NCI-H2107 treated with DMSO at 0.1 percent for 48 hours (cell line): Measurements from ENCODE around the gene METTL15.
"Not testable (repeated sequence)": the region's sequence is repeated elsewhere in the genome, so short reads cannot be mapped to it uniquely, and the experiment has no call there.

Source experiments
- DNase-seq: peaks from one replicate; lab custom pipeline; 2025; ENCODE audit not compliant: unreplicated experiment; lab: John Stamatoyannopoulos, UW

METTL15 gene

GRCh38 chr11:28195449-28195848, 87.3 kb downstream of the METTL15 start:
- DNase-seq = no peak

- no peak for DNase-seq
These were observed 101.7 kb downstream of the METTL15 start for GRCh38 chr11:28209906-28210305.

DNA sequence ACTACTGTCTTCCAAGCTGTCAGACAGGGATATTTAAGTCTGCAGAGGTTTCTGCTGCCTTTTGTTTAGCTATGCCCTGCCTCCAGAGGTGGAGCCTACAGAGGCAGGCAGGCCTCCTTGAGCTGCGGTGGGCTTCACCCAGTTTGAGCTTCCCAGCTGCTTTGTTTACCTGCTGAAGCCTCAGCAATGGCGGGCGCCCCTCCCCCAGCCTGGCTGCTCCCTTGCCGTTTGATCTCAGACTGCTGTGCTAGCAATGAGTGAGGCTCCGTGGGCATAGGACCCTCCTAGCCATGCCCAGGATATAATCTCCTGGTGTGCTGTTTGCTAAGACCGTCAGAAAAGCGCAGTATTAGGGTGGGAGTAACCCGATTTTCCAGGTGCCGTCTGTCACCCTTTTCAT, 113.9 kb downstream of the METTL15 start:
- not testable (repeated sequence) for DNase-seq

GRCh38 chr11:28223577-28223976, 115.4 kb downstream of the METTL15 start:
- DNase-seq = no peak

GRCh38 chr11:28223994-28224393, 115.8 kb downstream of the METTL15 start:
- DNase-seq = no peak

DNA sequence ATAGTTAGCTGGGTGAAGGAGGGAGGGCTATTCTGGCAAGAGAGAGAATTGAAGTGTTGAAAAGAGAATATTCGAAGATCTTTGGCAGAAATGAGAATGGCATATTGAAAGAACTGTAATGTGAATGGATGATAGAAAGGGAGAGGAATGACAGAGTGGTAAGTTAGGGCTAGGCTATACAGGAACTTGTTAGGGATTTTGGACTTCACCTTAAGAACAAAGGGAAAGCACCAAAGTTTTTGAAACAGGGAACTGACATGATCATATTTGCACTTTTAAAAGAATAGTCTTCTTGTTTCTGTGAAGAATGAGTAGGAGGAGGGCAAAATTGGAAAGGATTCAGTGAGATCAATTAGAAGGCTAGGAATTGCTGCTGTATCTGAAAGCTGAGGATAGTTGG, 119.3 kb downstream of the METTL15 start:
- no peak for DNase-seq

GRCh38 chr11:28228196-28228895, 120.2 kb downstream of the METTL15 start:
- DNase-seq = no peak

DNA sequence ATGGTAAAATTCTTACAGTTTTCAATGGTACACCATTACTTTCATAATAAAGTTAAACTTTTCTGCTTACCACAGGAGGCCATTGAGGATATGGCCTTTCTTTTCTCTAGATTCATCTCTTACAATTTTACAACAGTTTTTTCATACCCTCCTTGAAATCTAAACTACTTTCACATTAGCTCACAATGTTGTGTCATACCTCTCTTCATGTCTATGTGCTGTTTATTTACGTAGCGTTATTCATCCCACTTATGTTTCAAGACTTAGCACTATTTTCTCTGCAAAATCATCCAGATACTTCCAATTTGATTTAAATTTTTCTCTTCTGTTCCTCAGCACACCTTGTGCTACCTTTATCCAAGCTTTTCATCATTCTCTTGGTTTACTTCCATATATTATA, 123.3 kb downstream of the METTL15 start:
- no peak for DNase-seq

- no peak for DNase-seq
These were observed 124.5 kb downstream of the METTL15 start for GRCh38 chr11:28232649-28233048.

GRCh38 chr11:28241760-28242159, 133.6 kb downstream of the METTL15 start:
- no peak for DNase-seq

GRCh38 chr11:28242596-28242995, 134.4 kb downstream of the METTL15 start:
- DNase-seq = no peak

DNA sequence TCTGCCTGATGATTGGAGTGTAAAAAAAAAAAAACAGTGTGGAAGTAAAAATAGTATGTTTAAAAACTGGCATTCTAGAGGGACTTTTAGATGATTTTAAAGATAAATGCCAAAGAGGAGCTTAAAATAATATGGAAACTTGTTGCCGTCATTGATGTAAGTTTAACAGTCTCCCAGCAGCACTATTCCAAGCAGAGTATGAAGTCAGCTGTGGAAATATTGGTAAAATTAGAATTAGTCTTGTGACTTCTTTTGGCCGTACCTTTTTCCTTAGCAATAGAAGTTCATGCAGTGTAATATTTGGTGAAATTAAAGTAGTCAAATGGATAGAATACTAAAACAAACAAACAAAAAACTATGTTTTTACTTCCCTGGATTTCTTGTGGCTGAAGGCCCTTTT, 134.9 kb downstream of the METTL15 start:
- DNase-seq = no peak

- no peak for DNase-seq
These were observed 135.4 kb downstream of the METTL15 start for GRCh38 chr11:28243581-28243980.

- no peak for DNase-seq
These were observed 136.9 kb downstream of the METTL15 start for GRCh38 chr11:28245131-28245530.

DNA sequence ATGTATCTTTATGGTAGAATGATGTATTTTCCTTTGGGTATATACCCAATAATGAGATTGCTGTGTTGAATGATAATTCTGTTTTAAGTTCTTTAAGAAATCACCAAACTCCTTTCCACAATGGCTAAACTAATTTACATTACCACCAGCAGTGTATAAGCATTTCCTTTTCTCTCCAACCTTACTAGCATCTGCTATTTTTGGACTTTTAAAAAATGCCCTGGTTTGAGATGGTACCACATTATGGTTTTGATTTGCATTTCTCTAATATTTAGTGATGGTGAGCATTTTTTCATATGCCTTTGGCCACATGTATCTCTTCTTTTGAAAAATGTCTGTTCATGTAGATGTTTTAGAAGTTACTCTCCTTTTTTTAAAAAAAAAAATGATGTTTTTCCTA, 142.0 kb downstream of the METTL15 start:
- no peak for DNase-seq

DNA sequence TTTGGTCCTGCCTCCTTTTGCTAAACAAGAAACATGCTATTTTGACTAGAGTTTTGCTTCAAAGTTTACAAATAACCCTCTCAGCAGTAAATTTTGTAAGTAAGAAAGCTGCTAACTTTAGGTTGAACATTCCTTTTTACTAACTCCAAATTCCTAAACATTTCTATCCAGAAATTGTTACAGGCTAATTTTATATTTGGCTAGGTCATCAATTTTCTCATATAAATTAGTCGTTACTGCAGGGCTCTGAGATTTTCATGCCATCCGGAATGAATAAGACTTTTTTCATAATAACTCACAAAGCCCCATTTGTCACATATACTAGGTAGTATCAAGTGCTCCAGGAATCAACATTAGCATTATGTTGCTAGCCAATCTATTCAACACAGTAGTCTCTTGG, 143.1 kb downstream of the METTL15 start:
- DNase-seq = no peak

- DNase-seq = no peak
These were observed 149.6 kb downstream of the METTL15 start for GRCh38 chr11:28257761-28258160.

- no peak for DNase-seq
These were observed 151.1 kb downstream of the METTL15 start for GRCh38 chr11:28259177-28259843.

GRCh38 chr11:28268925-28269324, 160.7 kb downstream of the METTL15 start:
- no peak for DNase-seq

GRCh38 chr11:28269586-28269985, 161.4 kb downstream of the METTL15 start:
- DNase-seq = no peak

- not testable (repeated sequence) for DNase-seq
These were observed 164.1 kb downstream of the METTL15 start for GRCh38 chr11:28272247-28272646.

GRCh38 chr11:28274216-28274615, 166.0 kb downstream of the METTL15 start:
- DNase-seq = no peak

DNA sequence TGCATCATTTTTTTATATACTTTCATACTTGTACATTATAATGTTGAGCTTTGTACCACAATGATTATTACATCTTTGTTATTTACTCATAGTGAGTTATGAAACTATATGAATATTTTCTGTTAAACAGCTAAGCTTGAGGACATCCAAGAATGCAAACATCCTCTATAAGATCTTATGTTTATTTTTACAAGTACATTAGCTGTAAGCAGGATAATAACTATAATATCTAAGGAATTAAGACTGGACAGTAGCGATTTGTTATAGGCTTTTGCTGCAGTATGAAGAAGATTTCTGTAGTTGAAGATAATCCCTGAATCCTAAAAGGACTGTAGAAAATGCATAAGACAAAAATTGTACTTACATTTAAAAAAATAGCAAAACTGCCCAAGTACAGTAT, 176.0 kb downstream of the METTL15 start:
- no peak for DNase-seq
